ENCODE results near the gene DGCR8. TPM values are rescaled to one million over a fixed set of nuclear protein-coding genes. Genes with fewer than 3 reads are reported as not detected.

DGCR8 gene
- total RNA-seq, 4 donors from 2014 or later, result 34.3 to 182 (median 64.7) TPM

GRCh38 chr22:20108757-20109230, 28.8 kb downstream of the DGCR8 start:
- Histone ChIP-seq H3K4me1 (no peaks in the 10 kb centered on the region), H3K27ac (no peak overlapping the region), H3K27me3 (no peaks in the 10 kb centered on the region), H3K4me3 (no peak overlapping the region), H3K9me3 (no peaks in the 10 kb centered on the region), H3K36me3 (peaks cover 0 to 26% (median 13%) of the 10 kb centered on the region in 4 donors)
- no peak for TF ChIP-seq POLR2A (IDR thresholded peaks at IDR 0.05)
- no peak for TF ChIP-seq CTCF (IDR thresholded peaks at IDR 0.05)
- TF ChIP-seq EP300 (IDR thresholded peaks at IDR 0.05; ENCODE audit: low read depth), result no peak
- TF ChIP-seq POLR2AphosphoS5 (IDR thresholded peaks at IDR 0.05), result no peak
- no peak for DNase-seq
- in situ Hi-C loops (cut with MboI; ENCODE audit: low pct_ligation_motif_present in 1 of 4, low pct_unique_long_range_greater_than_20kb in 1 of 4, low sequenced_read_pairs in 3 of 4) (no loop called here), intact Hi-C loops (cut with DNase I; ENCODE audit: low total_unique reads) (no loop called here)
- WGBS, 2 donors (ENCODE audit: low coverage in 1 of 2), result 88 to 91% methylated on average over 8 to 10 of the region's 12 CpGs

- Histone ChIP-seq H3K4me3 (no peak overlapping the region), H3K9me3 (no peaks in the 10 kb centered on the region), H3K27ac (no peak overlapping the region), H3K27me3 (no peaks in the 10 kb centered on the region), H3K4me1 (no peaks in the 10 kb centered on the region), H3K36me3 (peaks cover 0 to 25% (median 12%) of the 10 kb centered on the region in 4 donors)
- WGBS, 2 donors (ENCODE audit: low coverage in 1 of 2), result 86% methylated on average over 21 of the region's 23 CpGs; no CpG with 5 or more reads in 1 of the 2 donors
- in situ Hi-C loops (cut with MboI; ENCODE audit: low pct_ligation_motif_present in 1 of 4, low pct_unique_long_range_greater_than_20kb in 1 of 4, low sequenced_read_pairs in 3 of 4), result no loop called here
- intact Hi-C loops (cut with DNase I; ENCODE audit: low total_unique reads), result no loop called here
- no peak for DNase-seq
- no peak for TF ChIP-seq EP300 (IDR thresholded peaks at IDR 0.05; ENCODE audit: low read depth)
- TF ChIP-seq POLR2AphosphoS5 (IDR thresholded peaks at IDR 0.05), result no peak
- TF ChIP-seq CTCF (IDR thresholded peaks at IDR 0.05), result no peak
- TF ChIP-seq POLR2A (IDR thresholded peaks at IDR 0.05), result no peak
Observed at GRCh38 chr22:20109411-20110358, 29.6 kb downstream of the DGCR8 start.

- Histone ChIP-seq H3K4me1 (peaks cover 0 to 1% (median under 1%) of the 10 kb centered on the region in 4 donors), H3K27me3 (no peaks in the 10 kb centered on the region), H3K9me3 (no peaks in the 10 kb centered on the region), H3K36me3 (peaks cover 0 to 20% (median 10%) of the 10 kb centered on the region in 4 donors), H3K27ac (no peak overlapping the region), H3K4me3 (no peak overlapping the region)
- TF ChIP-seq POLR2A (IDR thresholded peaks at IDR 0.05) (no peak), POLR2AphosphoS5 (IDR thresholded peaks at IDR 0.05) (no peak)
- WGBS, 2 donors (ENCODE audit: low coverage in 1 of 2), result 85 to 100% methylated on average over 4 to 9 of the region's 9 CpGs
- intact Hi-C loops (cut with DNase I; ENCODE audit: low total_unique reads) (no loop called here), in situ Hi-C loops (cut with MboI; ENCODE audit: low pct_ligation_motif_present in 1 of 4, low pct_unique_long_range_greater_than_20kb in 1 of 4, low sequenced_read_pairs in 3 of 4) (no loop called here)
- DNase-seq, result no peak
Observed at GRCh38 chr22:20110359-20110985, 30.4 kb downstream of the DGCR8 start.

- intact Hi-C loops (cut with DNase I; ENCODE audit: low total_unique reads) (no loop called here), in situ Hi-C loops (cut with MboI; ENCODE audit: low pct_ligation_motif_present in 1 of 4, low pct_unique_long_range_greater_than_20kb in 1 of 4, low sequenced_read_pairs in 3 of 4) (no loop called here)
- DNase-seq, result no peak
- Histone ChIP-seq H3K27me3 (no peaks in the 10 kb centered on the region), H3K4me1 (peaks cover 4 to 8% (median 7%) of the 10 kb centered on the region in 4 donors), H3K4me3 (no peak overlapping the region), H3K36me3 (peaks cover 0 to 17% (median 9%) of the 10 kb centered on the region in 4 donors), H3K27ac (no peak overlapping the region), H3K9me3 (no peaks in the 10 kb centered on the region)
- 68% methylated on average over 14 of the region's 14 CpGs; no CpG with 5 or more reads in 1 of the 2 donors for WGBS, 2 donors (ENCODE audit: low coverage in 1 of 2)
- no peak for TF ChIP-seq POLR2AphosphoS5 (IDR thresholded peaks at IDR 0.05)
- TF ChIP-seq CTCF (IDR thresholded peaks at IDR 0.05), result peak in 1 of 5 experiments; percentile 18
Observed at GRCh38 chr22:20111045-20111688, 31.1 kb downstream of the DGCR8 start.
